ENCODE measurements around the gene SMARCD2. TPM values are rescaled to one million over a fixed set of nuclear protein-coding genes. Genes with fewer than 3 reads are reported as not detected.
"Not testable (repeated sequence)": the region's sequence is repeated elsewhere in the genome, so short reads cannot be mapped to it uniquely, and the experiment has no call there.

SMARCD2 gene
- total and polyA plus RNA-seq, 5 donors = 27.9 to 46.4 (median 35.7) TPM

GRCh38 chr17:63850401-63850800, 7.9 kb upstream of the SMARCD2 start:
- H3K27me3 ChIP-seq (ENCODE audit: control insufficient read depth, insufficient read depth) = no peaks in the 10 kb centered on the region
- intact Hi-C loops (cut with DNase I) = no loop called here
- no peak for ATAC-seq
- no peak overlapping the region for H3K4me3 ChIP-seq (ENCODE audit: low read length)
- H3K27ac ChIP-seq (ENCODE audit: low read length) = no peak overlapping the region
- H3K9me3 ChIP-seq (ENCODE audit: control insufficient read depth, low read length) = no peaks in the 10 kb centered on the region
- no peak for DNase-seq
- WGBS = 59% methylated on average over 9 of the region's 9 CpGs
- no peaks in the 10 kb centered on the region for H3K4me1 ChIP-seq (ENCODE audit: control insufficient read depth, insufficient read depth, low read length)

GRCh38 chr17:63848834-63849689, 6.6 kb upstream of the SMARCD2 start:
- Histone ChIP-seq H3K27me3 (ENCODE audit: control insufficient read depth, insufficient read depth) (no peaks in the 10 kb centered on the region), H3K9me3 (ENCODE audit: control insufficient read depth, low read length) (no peaks in the 10 kb centered on the region), H3K4me3 (ENCODE audit: low read length) (no peak overlapping the region), H3K4me1 (ENCODE audit: control insufficient read depth, insufficient read depth, low read length) (no peaks in the 10 kb centered on the region), H3K27ac (ENCODE audit: low read length) (no peak overlapping the region)
- 14% methylated on average over 82 of the region's 82 CpGs for WGBS
- intact Hi-C loops (cut with DNase I) = no loop called here
- ATAC-seq (peak; percentile 93), DNase-seq (peak; percentile 94 to 97 (median 96))

- no peak for ATAC-seq
- WGBS = 97% methylated on average over 3 of the region's 3 CpGs
- intact Hi-C loops (cut with DNase I) = no loop called here
- H3K27ac ChIP-seq (ENCODE audit: low read length) = no peak overlapping the region
- H3K27me3 ChIP-seq (ENCODE audit: control insufficient read depth, insufficient read depth) = no peaks in the 10 kb centered on the region
- no peak for DNase-seq
- no peak overlapping the region for H3K4me3 ChIP-seq (ENCODE audit: low read length)
- H3K9me3 ChIP-seq (ENCODE audit: control insufficient read depth, low read length) = no peaks in the 10 kb centered on the region
- H3K4me1 ChIP-seq (ENCODE audit: control insufficient read depth, insufficient read depth, low read length) = no peaks in the 10 kb centered on the region
These were observed 5.2 kb upstream of the SMARCD2 start for GRCh38 chr17:63847525-63848249.

GRCh38 chr17:63845509-63845908, 3.0 kb upstream of the SMARCD2 start:
- H3K27ac ChIP-seq (ENCODE audit: low read length) = no peak overlapping the region
- H3K9me3 ChIP-seq (ENCODE audit: control insufficient read depth, low read length) = no peaks in the 10 kb centered on the region
- ATAC-seq (no peak), DNase-seq (no peak)
- H3K4me3 ChIP-seq (ENCODE audit: low read length) = no peak overlapping the region
- H3K4me1 ChIP-seq (ENCODE audit: control insufficient read depth, insufficient read depth, low read length) = peaks cover 5% of the 10 kb centered on the region
- WGBS = 83% methylated on average over 1 of the region's 1 CpG
- H3K27me3 ChIP-seq (ENCODE audit: control insufficient read depth, insufficient read depth) = no peaks in the 10 kb centered on the region
- intact Hi-C loops (cut with DNase I) = no loop called here

GRCh38 chr17:63843910-63844677, 1.6 kb upstream of the SMARCD2 start:
- ATAC-seq (no peak), DNase-seq (peak in 2 of 3 donors; percentile 27 to 41)
- Histone ChIP-seq H3K9me3 (ENCODE audit: control insufficient read depth, low read length) (no peaks in the 10 kb centered on the region), H3K27ac (ENCODE audit: low read length) (no peak overlapping the region), H3K4me1 (ENCODE audit: control insufficient read depth, insufficient read depth, low read length) (peaks cover 9% of the 10 kb centered on the region), H3K4me3 (ENCODE audit: low read length) (peak overlapping the region; percentile 65), H3K27me3 (ENCODE audit: control insufficient read depth, insufficient read depth) (no peaks in the 10 kb centered on the region)
- WGBS = 54% methylated on average over 9 of the region's 9 CpGs
- intact Hi-C loops (cut with DNase I) = no loop called here

GRCh38 chr17:63843387-63843888, 953 bp upstream of the SMARCD2 start:
- 6% methylated on average over 19 of the region's 19 CpGs for WGBS

GRCh38 chr17:63842173-63842539, 329 bp downstream of the SMARCD2 start:
- Histone ChIP-seq H3K4me1 (ENCODE audit: control insufficient read depth, insufficient read depth, low read length) (peaks cover 20% of the 10 kb centered on the region), H3K27me3 (ENCODE audit: control insufficient read depth, insufficient read depth) (no peaks in the 10 kb centered on the region), H3K9me3 (ENCODE audit: control insufficient read depth, low read length) (no peaks in the 10 kb centered on the region), H3K27ac (ENCODE audit: low read length) (peak overlapping the region; percentile 92), H3K4me3 (ENCODE audit: low read length) (peak overlapping the region; percentile 90)
- ATAC-seq (peak in 1 of 2 donors; percentile 2), DNase-seq (peak; percentile 52 to 85 (median 78))
- intact Hi-C loops (cut with DNase I) = no loop called here
- WGBS = under 1% methylated on average over 36 of the region's 36 CpGs

More at GRCh38 chr17:63843387-63843888, 953 bp upstream of the SMARCD2 start:
- Histone ChIP-seq H3K4me3 (ENCODE audit: low read length) (peak overlapping the region; percentile 65), H3K27ac (ENCODE audit: low read length) (peak overlapping the region; percentile 96)
- H3K9me3 ChIP-seq (ENCODE audit: control insufficient read depth, low read length); H3K27me3 ChIP-seq (ENCODE audit: control insufficient read depth, insufficient read depth); H3K4me1 ChIP-seq (ENCODE audit: control insufficient read depth, insufficient read depth, low read length); intact Hi-C loops (cut with DNase I): not testable (repeated sequence)
- ATAC-seq (peak; percentile 9 to 45), DNase-seq (peak; percentile 82 to 88 (median 87))

GRCh38 chr17:63841350-63842172, 924 bp downstream of the SMARCD2 start:
- Histone ChIP-seq H3K4me3 (ENCODE audit: low read length) (peak overlapping the region; percentile 90), H3K27me3 (ENCODE audit: control insufficient read depth, insufficient read depth) (no peaks in the 10 kb centered on the region), H3K27ac (ENCODE audit: low read length) (peak overlapping the region; percentile 92), H3K4me1 (ENCODE audit: control insufficient read depth, insufficient read depth, low read length) (peaks cover 20% of the 10 kb centered on the region), H3K9me3 (ENCODE audit: control insufficient read depth, low read length) (no peaks in the 10 kb centered on the region)
- intact Hi-C loops (cut with DNase I) = no loop called here
- DNase-seq (peak; percentile 83 to 95 (median 92)), ATAC-seq (peak; percentile 27 to 42)
- WGBS = 2% methylated on average over 26 of the region's 26 CpGs

- Histone ChIP-seq H3K27ac (ENCODE audit: low read length) (peak overlapping the region; percentile 92), H3K9me3 (ENCODE audit: control insufficient read depth, low read length) (no peaks in the 10 kb centered on the region), H3K4me3 (ENCODE audit: low read length) (peak overlapping the region; percentile 90), H3K27me3 (ENCODE audit: control insufficient read depth, insufficient read depth) (no peaks in the 10 kb centered on the region), H3K4me1 (ENCODE audit: control insufficient read depth, insufficient read depth, low read length) (peaks cover 20% of the 10 kb centered on the region)
- DNase-seq = peak; percentile 56 to 81 (median 79)
- WGBS = 47% methylated on average over 4 of the region's 4 CpGs
- ATAC-seq = peak in 1 of 2 donors; percentile 0
- intact Hi-C loops (cut with DNase I) = no loop called here
These were observed 1.7 kb downstream of the SMARCD2 start for GRCh38 chr17:63840591-63841349.
